ENCODE data around the gene CRY2.

The CRY2 gene

GRCh38 chr11:45857961-45858474 is 10.7 kb downstream of the CRY2 start:
- no peak overlapping the region for H3K4me3 ChIP-seq (ENCODE audit: low read depth, low read length)
- no peak for TF ChIP-seq CTCF (IDR thresholded peaks at IDR 0.05; ENCODE audit: control insufficient read depth, extremely low read depth, insufficient read depth)
- no peak for DNase-seq (ENCODE audit: low read depth)

- DNase-seq (ENCODE audit: low read depth) = no peak
- no peak overlapping the region for H3K4me3 ChIP-seq (ENCODE audit: low read depth, low read length)
- TF ChIP-seq CTCF (IDR thresholded peaks at IDR 0.05; ENCODE audit: control insufficient read depth, extremely low read depth, insufficient read depth) = no peak
These were observed 11.6 kb downstream of the CRY2 start for GRCh38 chr11:45858751-45859398.

DNA sequence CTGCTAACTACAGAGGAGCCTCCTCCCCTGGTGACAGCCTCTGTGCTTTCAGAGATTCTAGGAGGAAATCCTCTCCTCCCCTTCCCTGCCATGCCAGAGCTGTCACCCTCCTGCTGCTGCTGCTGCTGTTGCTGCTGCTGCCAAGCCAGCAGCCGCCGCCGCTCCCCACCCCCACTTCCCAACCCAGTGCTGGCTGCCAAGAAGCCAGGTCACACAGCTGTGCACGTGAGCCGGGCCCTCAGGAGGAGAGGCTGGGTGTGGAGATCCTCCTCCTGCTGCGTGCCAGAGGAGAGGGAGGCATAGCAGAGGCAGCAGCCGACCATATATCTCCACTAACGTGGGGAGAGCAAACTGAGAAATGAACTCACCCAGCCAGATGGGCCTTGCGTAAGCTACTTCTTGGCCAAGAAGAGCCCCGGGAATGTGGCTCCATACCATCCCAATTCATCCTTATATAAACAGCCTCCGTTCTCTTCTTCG is 12.4 kb downstream of the CRY2 start:
- TF ChIP-seq CTCF (IDR thresholded peaks at IDR 0.05; ENCODE audit: control insufficient read depth, extremely low read depth, insufficient read depth) = no peak
- no peak overlapping the region for H3K4me3 ChIP-seq (ENCODE audit: low read depth, low read length)
- peak; percentile 65 for DNase-seq (ENCODE audit: low read depth)

DNA sequence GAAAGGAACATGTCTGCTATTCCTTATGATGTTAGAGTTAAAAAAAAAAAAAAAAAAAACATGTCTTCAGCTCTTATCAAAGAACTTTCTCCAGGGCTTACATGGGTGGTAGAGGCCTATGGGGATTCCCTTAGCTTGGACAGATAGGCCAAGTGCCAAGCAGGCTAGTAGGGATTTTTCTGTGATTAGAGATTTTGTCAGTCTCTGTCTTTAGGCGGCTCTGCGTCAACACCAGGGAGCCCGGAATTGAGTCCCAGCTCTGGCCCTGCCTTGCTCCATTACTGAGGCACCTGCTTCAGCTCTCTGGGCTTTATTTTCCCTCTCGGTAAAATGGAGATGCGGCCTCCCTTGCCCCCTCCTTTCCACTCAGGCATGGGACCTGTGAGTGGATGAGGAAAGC is 13.1 kb downstream of the CRY2 start:
- H3K4me3 ChIP-seq (ENCODE audit: low read depth, low read length) = no peak overlapping the region
- TF ChIP-seq CTCF (IDR thresholded peaks at IDR 0.05; ENCODE audit: control insufficient read depth, extremely low read depth, insufficient read depth) = no peak
- DNase-seq (ENCODE audit: low read depth) = no peak

- no peak for TF ChIP-seq CTCF (IDR thresholded peaks at IDR 0.05; ENCODE audit: control insufficient read depth, extremely low read depth, insufficient read depth)
- no peak overlapping the region for H3K4me3 ChIP-seq (ENCODE audit: low read depth, low read length)
- DNase-seq (ENCODE audit: low read depth) = no peak
These were observed 13.7 kb downstream of the CRY2 start for GRCh38 chr11:45860764-45861510.

GRCh38 chr11:45864041-45864440 is 16.8 kb downstream of the CRY2 start:
- no peak for DNase-seq (ENCODE audit: low read depth)
- TF ChIP-seq CTCF (IDR thresholded peaks at IDR 0.05; ENCODE audit: control insufficient read depth, extremely low read depth, insufficient read depth) = no peak
- H3K4me3 ChIP-seq (ENCODE audit: low read depth, low read length) = no peak overlapping the region
